SK-N-SH treated with all-trans-retinoic acid at 6 μM for 48 hours (cell line): ENCODE data around the gene TNC.

Source experiments
- ATAC-seq: fragments of 200-7000 bp; cut with Tn5 transposase; 3 replicates; pipeline ENCODE4 v1.9.1; 2020; ENCODE audit warnings: mild to moderate bottlenecking, moderate library complexity
- ARNTL ChIP-seq: fragments of 450-650 bp; formaldehyde crosslinking; IDR thresholded peaks from 2 replicates; pipeline ENCODE4 v1.5.0; 2020; ENCODE audit warnings: low read depth, mild to moderate bottlenecking, moderate library complexity, borderline replicate concordance
- BACH2 ChIP-seq: fragments of 250-450 bp; sonication (Bioruptor Pico); IDR thresholded peaks from 2 replicates; pipeline ENCODE4 v1.9.0; 2021; ENCODE audit warnings: mild to moderate bottlenecking, borderline replicate concordance
- CREB5 ChIP-seq: fragments of 250-450 bp; sonication (Bioruptor Pico); IDR thresholded peaks from 2 replicates; pipeline ENCODE4 v1.5.1; 2020; ENCODE audit warnings: low read depth, mild to moderate bottlenecking, moderate library complexity
- CSDC2 ChIP-seq: fragments of 250-450 bp; sonication (Bioruptor Pico); IDR thresholded peaks from 2 replicates; pipeline ENCODE4 v1.5.0; 2020; ENCODE audit warnings: mild to moderate bottlenecking, moderate library complexity
- ESRRG ChIP-seq: fragments of 250-450 bp; sonication (Bioruptor Pico); IDR thresholded peaks from 2 replicates; pipeline ENCODE4 v1.6.1; 2021; ENCODE audit warnings: mild to moderate bottlenecking
- GLIS3 ChIP-seq: fragments of 250-450 bp; sonication (Bioruptor Pico); IDR thresholded peaks from 2 replicates; pipeline ENCODE4 v1.5.0; 2020; ENCODE audit warnings: mild to moderate bottlenecking, moderate library complexity
- ISL1 ChIP-seq: fragments of 250-450 bp; sonication (Bioruptor Pico); IDR thresholded peaks from 2 replicates; pipeline ENCODE4 v2.1.2; 2022; ENCODE audit warnings: mild to moderate bottlenecking, moderate library complexity
- OSR1 ChIP-seq: fragments of 250-450 bp; sonication (Bioruptor Pico); IDR thresholded peaks from 2 replicates; pipeline ENCODE4 v1.8.0; 2022; ENCODE audit warnings: moderate library complexity, mild to moderate bottlenecking, inconsistent platforms
- PATZ1 ChIP-seq: fragments of 250-450 bp; sonication (Bioruptor Pico); IDR thresholded peaks from 2 replicates; pipeline ENCODE4 v1.8.0; 2020; ENCODE audit warnings: mild to moderate bottlenecking, moderate library complexity, borderline replicate concordance
- POU6F1 ChIP-seq: fragments of 250-450 bp; sonication (Bioruptor Pico); IDR thresholded peaks from 2 replicates; pipeline ENCODE4 v1.8.0; 2021; ENCODE audit warnings: low read depth, mild to moderate bottlenecking, moderate library complexity, borderline replicate concordance
- PPARA ChIP-seq: fragments of 250-450 bp; sonication (Bioruptor Pico); IDR thresholded peaks from 2 replicates; pipeline ENCODE4 v1.5.0; 2020; ENCODE audit warnings: mild to moderate bottlenecking, borderline replicate concordance
- RARB ChIP-seq: fragments of 250-450 bp; sonication (Bioruptor Pico); IDR thresholded peaks from 2 replicates; pipeline ENCODE4 v1.8.0; 2021; ENCODE audit warnings: mild to moderate bottlenecking, moderate library complexity
- SNAI2 ChIP-seq: fragments of 250-450 bp; sonication (Bioruptor Pico); IDR thresholded peaks from 2 replicates; pipeline ENCODE4 v1.5.0; 2020; ENCODE audit warnings: mild to moderate bottlenecking, moderate library complexity
- TCF4 ChIP-seq: fragments of 250-450 bp; sonication (Bioruptor Pico); IDR thresholded peaks from 2 replicates; pipeline ENCODE4 v1.8.0; 2021; ENCODE audit warnings: mild to moderate bottlenecking, moderate library complexity, borderline replicate concordance
- TOX ChIP-seq: fragments of 250-450 bp; sonication (Bioruptor Pico); IDR thresholded peaks from 2 replicates; pipeline ENCODE4 v1.8.0; 2021; ENCODE audit warnings: mild to moderate bottlenecking, moderate library complexity, borderline replicate concordance
- TSHZ2 ChIP-seq: fragments of 250-450 bp; sonication (Bioruptor Pico); IDR thresholded peaks from 2 replicates; pipeline ENCODE4 v1.5.0; 2020; ENCODE audit warnings: mild to moderate bottlenecking, moderate library complexity
- ZC3H10 ChIP-seq: fragments of 250-450 bp; sonication (Bioruptor Pico); IDR thresholded peaks from 2 replicates; pipeline ENCODE4 v1.5.1; 2021; ENCODE audit warnings: mild to moderate bottlenecking, moderate library complexity
- ZFP30 ChIP-seq: fragments of 450-650 bp; formaldehyde crosslinking; IDR thresholded peaks from 2 replicates; pipeline ENCODE4 v1.5.0; 2022; ENCODE audit warnings: mild to moderate bottlenecking, moderate library complexity
- ZNF70 ChIP-seq: fragments of 450-650 bp; formaldehyde crosslinking; IDR thresholded peaks from 2 replicates; pipeline ENCODE4 v1.5.0; 2020; ENCODE audit warnings: mild to moderate bottlenecking, moderate library complexity
- ZNF8 ChIP-seq: fragments of 450-650 bp; formaldehyde crosslinking; IDR thresholded peaks from 2 replicates; pipeline ENCODE4 v1.5.0; 2020; ENCODE audit warnings: mild to moderate bottlenecking, moderate library complexity

TNC gene

GRCh38 chr9:115106001-115106400 lies 12.0 kb downstream of the TNC start:
- no peak for TF ChIP-seq ZFP30 (CRISPR knock-in tag)
- no peak for TF ChIP-seq PATZ1 (CRISPR knock-in tag)
- TF ChIP-seq ZNF8 (CRISPR knock-in tag) = no peak
- no peak for TF ChIP-seq TCF4 (CRISPR knock-in tag)
- ATAC-seq = no peak; the same call in 2 of the 3 replicates

GRCh38 chr9:115104908-115105307 lies 13.0 kb downstream of the TNC start:
- TF ChIP-seq ZC3H10 (CRISPR knock-in tag) (peak; percentile 39; the same call in 1 of the 2 replicates), TOX (CRISPR knock-in tag) (peak; percentile 71; the same call in 1 of the 2 replicates), GLIS3 (no peak), ISL1 (CRISPR knock-in tag) (peak; percentile 52; the same call in 1 of the 2 replicates)
- TF ChIP-seq, all 23 proteins: peak for 3
- peak; percentile 45 for ATAC-seq

- no peak for TF ChIP-seq CSDC2
- peak; percentile 68; the same call in 1 of the 2 replicates for TF ChIP-seq TOX (CRISPR knock-in tag)
- TF ChIP-seq, all 23 proteins: peak for 1
- peak; percentile 26 for ATAC-seq
Observed at GRCh38 chr9:115103746-115104477, 14.0 kb downstream of the TNC start.

GRCh38 chr9:115099901-115100300 lies 18.1 kb downstream of the TNC start:
- ATAC-seq = peak; percentile 8; the same call in 2 of the 3 replicates
- TF ChIP-seq ZC3H10 (CRISPR knock-in tag) (no peak), PPARA (CRISPR knock-in tag) (no peak), TOX (CRISPR knock-in tag) (no peak), ISL1 (CRISPR knock-in tag) (no peak), ZNF70 (no peak), SNAI2 (CRISPR knock-in tag) (no peak), RARB (CRISPR knock-in tag) (no peak), CSDC2 (no peak), ESRRG (no peak), PATZ1 (CRISPR knock-in tag) (no peak), CREB5 (CRISPR knock-in tag) (no peak), POU6F1 (no peak), OSR1 (CRISPR knock-in tag) (no peak), ARNTL (no peak), TSHZ2 (CRISPR knock-in tag) (no peak), BACH2 (CRISPR knock-in tag) (no peak), ZFP30 (CRISPR knock-in tag) (no peak), ZNF8 (CRISPR knock-in tag) (no peak)
